SK-N-SH treated with all-trans-retinoic acid at 6 μM for 48 hours (cell line): ENCODE results near the gene DBNDD1.
"Not testable (repeated sequence)": the region's sequence is repeated elsewhere in the genome, so short reads cannot be mapped to it uniquely, and the experiment has no call there.

Experiments
- ARNTL ChIP-seq: fragments of 450-650 bp; formaldehyde crosslinking; IDR thresholded peaks from 2 replicates; pipeline ENCODE4 v1.5.0; 2020; ENCODE audit warnings: low read depth, mild to moderate bottlenecking, moderate library complexity, borderline replicate concordance
- PPARA ChIP-seq: fragments of 250-450 bp; sonication (Bioruptor Pico); IDR thresholded peaks from 2 replicates; pipeline ENCODE4 v1.5.0; 2020; ENCODE audit warnings: mild to moderate bottlenecking, borderline replicate concordance
- ZFP3 ChIP-seq: fragments of 250-450 bp; sonication (Bioruptor Pico); IDR thresholded peaks from 2 replicates; pipeline ENCODE4 v1.5.0; 2020; ENCODE audit warnings: mild to moderate bottlenecking, moderate library complexity
- ZFP30 ChIP-seq: fragments of 450-650 bp; formaldehyde crosslinking; IDR thresholded peaks from 2 replicates; pipeline ENCODE4 v1.5.0; 2022; ENCODE audit warnings: mild to moderate bottlenecking, moderate library complexity

- not testable (repeated sequence) for TF ChIP-seq PPARA (CRISPR knock-in tag); ARNTL (CRISPR knock-in tag); ZFP3; ZFP30
Measured at GRCh38 chr16:89968074-89968473, 51.2 kb downstream of the DBNDD1 start.
